K562 (cell line): Measurements from ENCODE around the gene CBX8. TPM values are rescaled to one million over a fixed set of nuclear protein-coding genes. Genes with fewer than 3 reads are reported as not detected.
"Not testable (repeated sequence)": the region's sequence is repeated elsewhere in the genome, so short reads cannot be mapped to it uniquely, and the experiment has no call there.

Source experiments
- ATAC-seq: fragments of 200-7000 bp; cut with Tn5 transposase; 3 replicates; pipeline ENCODE4 v1.9.1; 2020; ENCODE audit warnings: moderate library complexity
- BruUV-seq: library from RNA; stranded (reverse); fragments of 400-500 nt; replicated peaks from 2 replicates; lab custom pipeline; 2021; lab: Mats Ljungman, UMichigan
- CTCF ChIA-PET: fragments of 300-600 bp; formaldehyde crosslinking; extraction: SDS; loops from one replicate; lab custom pipeline; 2021; ENCODE audit warnings: low intra/inter-chr PET ratio; lab: Yijun Ruan, JAX
- POLR2A ChIA-PET: fragments of 300-600, 350-650 bp; sonication (Branson Sonifier 250); formaldehyde crosslinking; extraction: SDS; loops from one replicate; lab custom pipeline; 2021; ENCODE audit warnings: antibody characterized with exemption, inconsistent platforms; lab: Yijun Ruan, JAX
- DNase-seq, 4 experiments: peaks; one replicate each; pipeline versions ENCODE4 v3.0.0 to v3.0.0-alpha.2; 2011 to 2018; ENCODE audit warnings: low spot score in 3 of 4, mixed read lengths in 3 of 4; ENCODE audit errors: extremely low read depth in 1 of 4
- FAIRE-seq: peaks from 2 replicates; lab custom pipeline; 2011; peaks lifted over from hg19 to GRCh38; lab: Jason Lieb, UNC
- H2AFZ ChIP-seq: 2 replicates; pipeline ENCODE4 v1.6.0; 2011; ENCODE audit warnings: low read depth, low read length, control low read depth, inconsistent platforms
- H3K27ac ChIP-seq: fragments of 200-600 bp; 3 replicates; pipeline ENCODE4 v1.8.0; 2011; ENCODE audit warnings: low read depth, mild to moderate bottlenecking, control low read depth, inconsistent platforms, low read length, moderate library complexity, mixed read lengths; ENCODE audit errors: extremely low read depth
- H3K27me3 ChIP-seq, 2 experiments: fragments of 300-600 bp in 1 of 2; 2 replicates in 1 of 2; 3 replicates in 1 of 2; pipeline versions ENCODE4 v1.6.0 to v1.8.0; 2011; ENCODE audit warnings: inconsistent platforms in 2 of 2, low read length in 2 of 2, mild to moderate bottlenecking in 1 of 2, mixed read lengths in 1 of 2, moderate library complexity in 1 of 2; ENCODE audit not compliant: control insufficient read depth in 2 of 2, insufficient read depth in 2 of 2
- H3K36me3 ChIP-seq: fragments of 300-600 bp; 3 replicates; pipeline ENCODE4 v1.8.0; 2011; ENCODE audit warnings: mild to moderate bottlenecking, low read length, inconsistent platforms; ENCODE audit not compliant: control insufficient read depth, insufficient read depth
- H3K4me1 ChIP-seq, 2 experiments: fragments of 200-600 bp in 1 of 2; replicated peaks in 1 of 2; 2 replicates in 1 of 2; 3 replicates in 1 of 2; pipeline versions ENCODE4 v1.5.1 to v1.8.0; 2011; ENCODE audit warnings: inconsistent platforms in 2 of 2, low read length in 2 of 2, mild to moderate bottlenecking in 1 of 2, mixed read lengths in 1 of 2, moderate library complexity in 1 of 2; ENCODE audit not compliant: control insufficient read depth in 2 of 2, insufficient read depth in 2 of 2
- H3K4me2 ChIP-seq: 2 replicates; pipeline ENCODE4 v1.6.1; 2011; ENCODE audit warnings: low read length, control low read depth, inconsistent platforms, mixed read lengths; ENCODE audit not compliant: insufficient read depth
- H3K4me3 ChIP-seq: fragments of 200-600 bp; sonication (generic), shearing (Covaris generic); 2 replicates; pipeline ENCODE4 v1.5.1; 2016; ENCODE audit warnings: control low read depth, inconsistent platforms
- H3K79me2 ChIP-seq: fragments of 200-600 bp; 3 replicates; pipeline ENCODE4 v1.8.0; 2011; ENCODE audit warnings: low read length, inconsistent platforms; ENCODE audit not compliant: control insufficient read depth, insufficient read depth
- H3K9ac ChIP-seq, 2 experiments: 2 replicates each; pipeline versions ENCODE4 v1.6.0 to v1.6.1; 2011; ENCODE audit warnings: low read depth in 2 of 2, low read length in 2 of 2, control low read depth in 1 of 2, inconsistent platforms in 1 of 2, mild to moderate bottlenecking in 1 of 2, mixed read lengths in 1 of 2; ENCODE audit not compliant: insufficient read depth in 1 of 2
- H3K9me1 ChIP-seq: one replicate; pipeline ENCODE4 v1.6.0; 2011; ENCODE audit warnings: inconsistent platforms, mild to moderate bottlenecking, low read length, moderate library complexity; ENCODE audit not compliant: control insufficient read depth, insufficient read depth
- H3K9me3 ChIP-seq: replicated peaks from 2 replicates; pipeline ENCODE4 v1.5.1; 2011; ENCODE audit warnings: low read depth, low read length, inconsistent platforms; ENCODE audit not compliant: control insufficient read depth, insufficient read depth
- H4K20me1 ChIP-seq: replicated peaks from 2 replicates; pipeline ENCODE4 v1.6.1; 2011; ENCODE audit warnings: low read length, inconsistent platforms, mixed read lengths; ENCODE audit not compliant: control insufficient read depth, insufficient read depth
- BCOR ChIP-seq: fragments of 450-650 bp; IDR thresholded peaks from 2 replicates; pipeline ENCODE4 v1.6.1; 2016
- HMGXB4 ChIP-seq: sonication (generic); formaldehyde crosslinking; IDR thresholded peaks from 2 replicates; pipeline ENCODE4 v1.8.1; 2023; ENCODE audit warnings: mild to moderate bottlenecking, missing genetic modification reagents
- HNRNPK ChIP-seq: fragments of 200-400 bp; formaldehyde crosslinking; IDR thresholded peaks from one replicate; pipeline ENCODE4 v1.6.1; 2018; ENCODE audit warnings: mild to moderate bottlenecking, low read depth, low read length; ENCODE audit not compliant: poor library complexity, severe bottlenecking
- HNRNPL ChIP-seq: fragments of 200-400 bp; formaldehyde crosslinking; IDR thresholded peaks from 2 replicates; pipeline ENCODE4 v1.6.1; 2017; ENCODE audit warnings: low read depth, mild to moderate bottlenecking, low read length
- MEIS2 ChIP-seq: fragments of 450-650 bp; IDR thresholded peaks from 2 replicates; pipeline ENCODE4 v1.6.1; 2014; ENCODE audit warnings: mild to moderate bottlenecking; ENCODE audit not compliant: partially characterized antibody
- NEUROD1 ChIP-seq: fragments of 150-350 bp; IDR thresholded peaks from 2 replicates; pipeline ENCODE4 v1.6.1; 2014; ENCODE audit warnings: borderline replicate concordance, low read length, low read depth; ENCODE audit not compliant: partially characterized antibody
- PRMT5 ChIP-seq: sonication (generic); formaldehyde crosslinking; IDR thresholded peaks from 2 replicates; pipeline ENCODE4 v1.5.0; 2020; ENCODE audit warnings: missing genetic modification reagents
- ZNF263 ChIP-seq: sonication (generic); formaldehyde crosslinking; IDR thresholded peaks from 2 replicates; pipeline ENCODE4 v1.8.0; 2022; ENCODE audit warnings: mild to moderate bottlenecking, missing genetic modification reagents, borderline replicate concordance
- ZNF592 ChIP-seq: fragments of 450-650 bp; IDR thresholded peaks from 2 replicates; pipeline ENCODE4 v1.6.1; 2017; ENCODE audit warnings: antibody characterized with exemption, mild to moderate bottlenecking
- WGBS: fragments of 100-300 bp; shearing (Covaris generic); methylation state at CpG from one replicate; pipeline ENCODE4 v1.1.6; 2016; ENCODE audit warnings: low coverage, mixed read lengths; ENCODE audit not compliant: insufficient coverage; ENCODE audit errors: missing lambda C conversion rate; 5-methylcytosine and 5-hydroxymethylcytosine counted together
- in situ Hi-C: fragments of 300-500 bp; cut with MboI; formaldehyde crosslinking; loops from 4 replicates; pipeline ENCODE4 v1.15.0; 2018; ENCODE audit warnings: inconsistent platforms, mixed read lengths
- intact Hi-C: fragments of 100-400 bp; cut with micrococcal nuclease; formaldehyde crosslinking; loops from 2 replicates; pipeline ENCODE4 v1.14.2; 2022
- polyA plus RNA-seq, 8 experiments: library from polyadenylated mRNA; depleted of rRNA in 4 of 8; stranded (reverse) in 5 of 8; unstranded in 3 of 8; fragments of >200 nt; fragmentation: Nextera tagmentation in 2 of 8; fragmentation: Illumina TruSeq in 1 of 8; extraction: Ambion mirVana in 2 of 8; extraction: Trizol in 1 of 8; gene quantifications; 2 replicates each; pipeline versions ENCODE4 v1.2.1 to v1.2.3, GENCODE V29; 2011 to 2014; ENCODE audit warnings: inconsistent platforms in 1 of 8, missing spikeins in 1 of 8
- total RNA-seq, 7 experiments: library from RNA; depleted of rRNA in 6 of 7; stranded (reverse); fragments of >200 nt in 6 of 7; fragmentation: Illumina TruSeq in 2 of 7; extraction: Trizol in 2 of 7; gene quantifications; 2 replicates each; pipeline versions ENCODE4 v1.2.1 to v1.2.3, GENCODE V29; 2011 to 2021; ENCODE audit warnings: low replicate concordance in 1 of 7

The CBX8 gene
- total and polyA plus RNA-seq, 9 of the 15 experiments (the other 6 are each of a cell fraction or from before 2014, with no cell fraction given): 0.08 to 11.9 (median 2.6) TPM

DNA sequence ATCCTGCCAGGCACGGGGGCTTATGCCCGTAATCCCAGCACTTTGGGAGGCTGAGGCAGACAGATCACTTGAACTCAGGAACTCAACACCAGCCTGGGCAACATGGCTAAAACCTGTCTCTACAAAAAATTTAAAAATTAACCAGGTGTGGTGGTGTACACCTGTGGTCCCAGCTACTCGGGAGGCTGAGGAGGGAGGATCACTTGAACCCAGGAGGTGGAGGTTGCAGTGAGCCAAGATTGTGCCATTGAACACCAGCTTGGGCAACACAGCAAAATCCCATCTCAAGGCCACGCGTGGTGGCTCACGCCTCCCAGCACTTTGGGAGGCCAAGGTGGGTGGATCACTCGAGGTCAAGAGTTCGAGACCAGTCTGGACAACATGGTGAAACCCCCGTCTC lies 42.0 kb downstream of the CBX8 start:
- H3K27ac ChIP-seq, DNase-seq, H3K79me2 ChIP-seq, intact Hi-C loops, H2AFZ ChIP-seq, H3K36me3 ChIP-seq, H3K27me3 ChIP-seq, H3K4me3 ChIP-seq, H3K9ac ChIP-seq, H3K4me2 ChIP-seq, CTCF ChIA-PET, ATAC-seq, in situ Hi-C loops, H3K4me1 ChIP-seq, H4K20me1 ChIP-seq, FAIRE-seq, H3K9me3 ChIP-seq, BruUV-seq, H3K9me1 ChIP-seq: not testable (repeated sequence)
- WGBS: 47% methylated on average over 9 of the region's 9 CpGs
- POLR2A ChIA-PET: interaction anchor here (0.6 to 0.8 kb wide), 2 partner anchors 23 to 736 kb away, joined by 3 read pairs; no protein-coding TSS in a partner anchor
- TF ChIP-seq BCOR: 0 out of 2 replicates have a peak, but pooled peaks have one; percentile 29

DNA sequence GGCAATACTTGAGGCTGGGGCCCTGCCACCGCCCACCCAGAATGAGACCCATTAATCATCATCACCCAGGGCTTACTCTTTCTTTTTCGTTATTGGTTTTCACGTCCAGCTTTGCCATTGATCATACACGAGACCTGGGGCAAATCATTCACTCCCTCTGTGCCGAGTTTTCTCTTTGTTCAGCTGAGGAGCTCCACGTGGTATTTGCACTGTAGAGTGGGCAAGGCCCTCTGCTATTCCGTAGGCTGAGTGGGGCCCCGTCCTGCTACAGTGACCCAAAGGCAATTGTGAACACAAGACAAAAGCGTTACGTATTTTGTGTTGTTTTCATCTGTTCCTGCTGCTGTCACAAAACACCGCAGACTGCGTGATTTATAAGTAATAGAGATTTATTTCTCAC lies 42.5 kb downstream of the CBX8 start:
- CTCF ChIA-PET: no interaction called here
- no peaks in the 10 kb centered on the region for H4K20me1 ChIP-seq
- no peaks in the 10 kb centered on the region for H3K36me3 ChIP-seq
- H3K4me3 ChIP-seq: no peak overlapping the region
- no peak overlapping the region for H3K9ac ChIP-seq
- peak overlapping the region; percentile 51; the same call in 1 of the 2 replicates for H2AFZ ChIP-seq
- intact Hi-C loops: no loop called here
- POLR2A ChIA-PET: interaction anchor here (0.8 kb wide), 1 partner anchor 22 kb away, joined by 3 read pairs; no protein-coding TSS in a partner anchor
- H3K4me2 ChIP-seq: no peak overlapping the region
- no peaks in the 10 kb centered on the region for H3K79me2 ChIP-seq
- ATAC-seq (no peak), FAIRE-seq (no peak), DNase-seq (no peak)
- H3K27ac ChIP-seq: no peak overlapping the region
- WGBS: 31% methylated on average over 12 of the region's 12 CpGs
- H3K27me3 ChIP-seq: no peaks in the 10 kb centered on the region; a peak in 1 of 5 replicates
- no peaks in the 10 kb centered on the region for H3K9me3 ChIP-seq
- H3K4me1 ChIP-seq: peaks cover 9 to 13% of the 10 kb centered on the region in 2 experiments
- in situ Hi-C loops: no loop called here
- no TSS peak for BruUV-seq
- H3K9me1 ChIP-seq: no peaks in the 10 kb centered on the region
- TF ChIP-seq MEIS2 (no peak), NEUROD1 (no peak), HNRNPL (no peak), PRMT5 (CRISPR knock-in tag) (no peak), HMGXB4 (CRISPR knock-in tag) (no peak), HNRNPK (no peak), ZNF263 (CRISPR knock-in tag) (no peak), ZNF592 (no peak)
